Left ventricle myocardium superior (tissue), 1 donor: ENCODE measurements around the gene CASP9. TPM values are rescaled to one million over a fixed set of nuclear protein-coding genes. Genes with fewer than 3 reads are reported as not detected.
"Not testable (repeated sequence)": the region's sequence is repeated elsewhere in the genome, so short reads cannot be mapped to it uniquely, and the experiment has no call there.

Experiments
- ATAC-seq: fragments of 200-7000 bp; cut with Tn5 transposase; one replicate; pipeline ENCODE4 v1.9.1; 2020; ENCODE audit warnings: mild to moderate bottlenecking, moderate library complexity
- DNase-seq: peaks from one replicate; pipeline ENCODE4 v3.0.0-alpha.2; 2020
- intact Hi-C: fragments of 100-400 bp; cut with micrococcal nuclease; formaldehyde crosslinking; loops from one replicate; pipeline ENCODE4 v1.11.0; 2022
- total RNA-seq: library from RNA; stranded (reverse); fragmentation: NEBNext Ultra II Directional; extraction: Animal tissue kit (Norgen Biotek cat#: 25700); gene quantifications from one replicate; pipeline ENCODE4 v1.2.1, GENCODE V29; 2021
- donor health status: DM: no; HTN: yes; CAD: no; lungs with severe emphysema.

CASP9 gene
- total RNA-seq, 1 donor from 2014 or later, result 14.9 TPM

GRCh38 chr1:15477646-15478212, 46.3 kb downstream of the CASP9 start:
- no peak for ATAC-seq
- intact Hi-C loops, result no loop called here

DNA sequence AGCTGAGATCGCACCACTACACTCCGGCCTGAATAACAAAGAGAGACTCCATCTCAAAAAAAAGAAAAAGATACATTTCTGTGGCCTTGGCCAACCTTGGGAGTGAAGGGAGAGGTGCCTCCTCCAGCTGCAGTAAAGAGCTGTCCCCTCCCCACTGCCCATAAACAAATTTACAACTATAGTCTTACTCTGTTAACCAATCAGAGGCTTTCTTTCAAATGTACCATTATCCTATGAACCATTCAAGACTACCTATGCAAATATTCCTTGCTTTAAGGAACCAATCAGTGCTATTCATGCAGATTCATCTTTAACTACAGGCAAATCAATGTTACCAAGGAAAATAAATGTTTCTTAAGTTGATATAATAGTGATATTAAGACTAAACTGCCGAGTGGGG, 47.1 kb downstream of the CASP9 start:
- DNase-seq (no peak), ATAC-seq (no peak)
- intact Hi-C loops, result no loop called here

More at GRCh38 chr1:15477646-15478212, 46.3 kb downstream of the CASP9 start:
- DNase-seq, result no peak

GRCh38 chr1:15475752-15476314, 48.2 kb downstream of the CASP9 start, which contains the start of gene CELA2B:
Gene CELA2B (plus strand): TSS chr1:15476104. CDS start chr1:15476126, 22 bp downstream.
- intact Hi-C loops, result no loop called here
- ATAC-seq, result no peak
- DNase-seq, result no peak

- ATAC-seq, result no peak
- intact Hi-C loops, result no loop called here
- no peak for DNase-seq
These were observed 51.4 kb downstream of the CASP9 start for GRCh38 chr1:15472587-15472986.

DNA sequence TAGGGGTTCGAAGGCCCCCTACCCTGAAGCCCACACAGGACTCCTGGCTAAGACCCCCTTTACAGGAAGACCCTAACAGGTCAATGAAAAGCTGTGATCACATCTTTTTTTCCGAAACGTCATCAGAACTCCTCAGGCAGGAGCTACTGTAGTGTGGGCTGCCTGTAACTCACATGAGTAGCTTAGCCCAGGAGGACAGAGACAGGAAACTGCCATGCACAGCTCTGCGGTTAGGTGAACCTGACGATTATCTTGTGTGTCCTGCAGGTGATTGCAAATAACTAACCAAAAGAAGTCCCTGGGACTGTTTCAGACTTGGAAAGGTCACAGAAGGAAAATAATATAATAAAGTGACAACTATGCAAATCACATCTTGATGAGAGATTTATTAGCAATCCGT, 52.3 kb downstream of the CASP9 start:
- DNase-seq, intact Hi-C loops, ATAC-seq: not testable (repeated sequence)

- DNase-seq, intact Hi-C loops, ATAC-seq: not testable (repeated sequence)
These were observed 52.9 kb downstream of the CASP9 start for GRCh38 chr1:15471067-15471466.

GRCh38 chr1:15469821-15470448, 54.1 kb downstream of the CASP9 start:
- intact Hi-C loops, DNase-seq, ATAC-seq: not testable (repeated sequence)

DNA sequence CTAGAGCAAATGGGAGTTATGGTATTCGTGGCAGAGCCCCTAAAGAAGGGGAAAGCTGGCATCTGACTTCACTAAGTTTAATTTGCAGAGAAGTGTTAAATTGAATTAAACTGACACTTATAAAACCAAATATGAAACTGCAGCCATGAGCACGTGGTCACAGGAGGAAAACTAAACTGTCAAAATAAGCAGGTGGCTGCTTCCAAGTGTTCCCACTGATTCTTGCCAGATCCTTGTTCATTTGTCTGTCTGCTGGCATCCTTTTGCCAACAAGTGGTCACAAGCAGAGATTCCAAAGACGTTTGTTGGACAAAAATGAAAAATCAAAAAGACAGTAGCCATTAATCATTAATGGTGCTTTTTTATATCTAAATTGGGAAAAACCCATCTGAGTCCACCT, 54.7 kb downstream of the CASP9 start:
- ATAC-seq, result no peak
- intact Hi-C loops, result no loop called here
- DNase-seq, result no peak

GRCh38 chr1:15468145-15468544, 55.9 kb downstream of the CASP9 start:
- ATAC-seq (no peak), DNase-seq (no peak)
- intact Hi-C loops, result no loop called here

- intact Hi-C loops, ATAC-seq, DNase-seq: not testable (repeated sequence)
These were observed 56.9 kb downstream of the CASP9 start for GRCh38 chr1:15466955-15467625.

GRCh38 chr1:15465674-15466073, 58.3 kb downstream of the CASP9 start:
- intact Hi-C loops, result no loop called here
- no peak for DNase-seq
- no peak for ATAC-seq

GRCh38 chr1:15463926-15464322, 60.1 kb downstream of the CASP9 start:
- ATAC-seq, intact Hi-C loops, DNase-seq: not testable (repeated sequence)

GRCh38 chr1:15463064-15463800, 60.8 kb downstream of the CASP9 start:
- intact Hi-C loops, ATAC-seq, DNase-seq: not testable (repeated sequence)

GRCh38 chr1:15460708-15461095, 63.3 kb downstream of the CASP9 start:
- ATAC-seq (no peak), DNase-seq (no peak)
- intact Hi-C loops, result no loop called here

GRCh38 chr1:15459771-15460707, 64.0 kb downstream of the CASP9 start:
- intact Hi-C loops, result no loop called here
- no peak for ATAC-seq
- no peak for DNase-seq

GRCh38 chr1:15458388-15458787, 65.6 kb downstream of the CASP9 start:
- ATAC-seq, DNase-seq, intact Hi-C loops: not testable (repeated sequence)

GRCh38 chr1:15457585-15457984, 66.4 kb downstream of the CASP9 start:
- ATAC-seq (no peak), DNase-seq (no peak)
- intact Hi-C loops, result no loop called here

DNA sequence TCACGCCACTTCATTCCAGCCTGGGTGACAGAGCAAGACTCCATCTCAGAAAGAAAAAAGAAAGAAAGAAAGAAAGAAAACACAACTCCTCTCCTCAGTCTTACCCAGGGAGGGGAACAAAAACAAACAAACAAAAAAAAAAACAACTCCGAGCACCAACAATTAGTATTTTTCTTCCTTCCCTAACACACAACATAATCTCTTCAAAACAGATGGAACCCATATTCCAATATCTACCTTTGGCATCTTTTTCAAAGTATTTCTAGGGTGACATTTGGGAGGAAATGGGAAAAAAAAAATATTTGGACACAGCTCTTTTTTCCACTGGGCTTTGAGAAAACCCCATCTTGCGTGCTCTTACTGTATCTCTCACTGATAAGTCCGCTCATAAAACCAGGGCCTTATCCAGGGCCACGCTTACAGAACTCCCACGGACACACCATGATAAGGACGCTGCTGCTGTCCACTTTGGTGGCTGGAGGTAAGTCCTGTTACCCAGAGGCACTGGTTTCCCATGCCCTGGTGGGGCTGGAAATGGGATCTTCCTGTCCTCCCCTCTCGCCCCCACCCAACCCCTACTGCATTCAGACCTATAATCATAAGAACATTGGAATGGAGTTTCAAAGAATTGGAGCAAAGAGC, 67.6 kb downstream of the CASP9 start, which contains the start of gene CELA2A:
TSS of gene CELA2A (plus strand) at position 420 of the 642 bp plus-strand sequence. CDS start at position 442, 22 bp downstream.
- DNase-seq, result no peak
- intact Hi-C loops, result no loop called here
- no peak for ATAC-seq
